ENCODE measurements around the gene TTC21A.
"Not testable (repeated sequence)": the region's sequence is repeated elsewhere in the genome, so short reads cannot be mapped to it uniquely, and the experiment has no call there.

TTC21A gene

GRCh38 chr3:39154280-39155021 is 47.0 kb downstream of the TTC21A start:
- no peak for DNase-seq (ENCODE audit: low read depth)

GRCh38 chr3:39156421-39156820 is 48.9 kb downstream of the TTC21A start:
- no peak for DNase-seq (ENCODE audit: low read depth)

- DNase-seq (ENCODE audit: low read depth), result no peak
These were observed 49.9 kb downstream of the TTC21A start for GRCh38 chr3:39157359-39157758.

GRCh38 chr3:39158148-39158715 is 50.8 kb downstream of the TTC21A start:
- no peak for DNase-seq (ENCODE audit: low read depth)

- no peak for DNase-seq (ENCODE audit: low read depth)
These were observed 56.9 kb downstream of the TTC21A start for GRCh38 chr3:39164414-39164813.

- no peak for DNase-seq (ENCODE audit: low read depth)
These were observed 58.0 kb downstream of the TTC21A start for GRCh38 chr3:39165518-39165917.

- DNase-seq (ENCODE audit: low read depth), result no peak
These were observed 58.7 kb downstream of the TTC21A start for GRCh38 chr3:39166134-39166710.

- no peak for DNase-seq (ENCODE audit: low read depth)
These were observed 59.6 kb downstream of the TTC21A start for GRCh38 chr3:39166932-39167532.

GRCh38 chr3:39168156-39168780 is 60.8 kb downstream of the TTC21A start:
- no peak for DNase-seq (ENCODE audit: low read depth)

GRCh38 chr3:39169712-39170111 is 62.2 kb downstream of the TTC21A start:
- no peak for DNase-seq (ENCODE audit: low read depth)

- no peak for DNase-seq (ENCODE audit: low read depth)
These were observed 63.0 kb downstream of the TTC21A start for GRCh38 chr3:39170461-39170860.

GRCh38 chr3:39170877-39171276 is 63.4 kb downstream of the TTC21A start:
- DNase-seq (ENCODE audit: low read depth), result not testable (repeated sequence)

- no peak for DNase-seq (ENCODE audit: low read depth)
These were observed 64.4 kb downstream of the TTC21A start for GRCh38 chr3:39171860-39172259.

- DNase-seq (ENCODE audit: low read depth), result no peak
These were observed 66.0 kb downstream of the TTC21A start for GRCh38 chr3:39173318-39174125.

GRCh38 chr3:39176025-39176714 is 68.7 kb downstream of the TTC21A start:
- no peak for DNase-seq (ENCODE audit: low read depth)

- peak; percentile 41 for DNase-seq (ENCODE audit: low read depth)
These were observed 70.3 kb downstream of the TTC21A start for GRCh38 chr3:39177708-39178332.

GRCh38 chr3:39178553-39178952 is 71.1 kb downstream of the TTC21A start:
- no peak for DNase-seq (ENCODE audit: low read depth)

GRCh38 chr3:39180183-39180545 is 72.7 kb downstream of the TTC21A start:
- no peak for DNase-seq (ENCODE audit: low read depth)

- peak; percentile 72 for DNase-seq (ENCODE audit: low read depth)
These were observed 73.3 kb downstream of the TTC21A start for GRCh38 chr3:39180546-39181346.

All from stimulated activated CD8-positive, alpha-beta memory T cell treated with anti-CD3 and anti-CD28 coated beads, Interleukin-7, amount 100 ng/mL, for 24 hours (primary cell).